Measurements from ENCODE around the gene MDFIC2. TPM values are rescaled to one million over a fixed set of nuclear protein-coding genes. Genes with fewer than 3 reads are reported as not detected.

The MDFIC2 gene
- total and polyA plus RNA-seq, 2 of the 13 experiments (the other 11 are each of a cell fraction or from before 2014, with no cell fraction given): not detected

DNA sequence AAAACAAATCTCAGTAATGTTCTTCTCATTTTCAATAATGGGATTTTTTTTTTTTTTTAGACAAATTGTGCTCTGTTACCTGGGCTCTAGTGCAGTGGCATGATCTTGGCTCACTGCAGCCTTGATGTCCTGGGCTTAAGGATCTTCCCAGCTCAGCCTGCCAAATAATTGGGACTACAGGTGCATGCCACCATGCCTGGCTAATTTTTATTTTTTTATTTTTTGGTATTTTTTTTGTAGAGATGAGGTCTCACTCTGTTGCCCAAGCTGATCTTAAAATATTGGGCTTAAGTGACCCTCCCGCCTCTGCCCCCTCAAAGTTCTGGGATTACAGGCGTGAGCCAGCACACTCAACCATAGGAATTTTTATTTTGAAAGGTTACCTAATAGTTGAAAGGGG, 126.2 kb downstream of the MDFIC2 start:
- BruUV-seq (replicated peaks): no TSS peak
- Histone ChIP-seq H2AFZ (ENCODE audit: low read length) (no peak overlapping the region), H3K4me2 (ENCODE audit: low read depth, low read length) (no peak overlapping the region), H3K27ac (ENCODE audit: extremely low read length, insufficient read depth, low read length) (no peak overlapping the region), H3K9ac (ENCODE audit: insufficient read depth, low read depth, low read length) (no peak overlapping the region), H3K4me3 (replicated peaks in 1 of 3; ENCODE audit: insufficient read depth in 1 of 3, low read depth in 2 of 3, low read length in 3 of 3) (no peak overlapping the region), H3K27me3 (ENCODE audit: control insufficient read depth in 1 of 2, insufficient read depth in 2 of 2, low read length in 2 of 2) (0 out of 5 replicates have a peak, but pooled peaks cover 1 to 6% of the 10 kb centered on the region in 2 experiments), H3K79me2 (ENCODE audit: insufficient read depth, low read length) (no peaks in the 10 kb centered on the region), H4K20me1 (ENCODE audit: insufficient read depth, low read length) (no peaks in the 10 kb centered on the region), H3K36me3 (replicated peaks in 1 of 2; ENCODE audit: control insufficient read depth in 1 of 2, insufficient read depth in 2 of 2, low read length in 2 of 2) (no peaks in the 10 kb centered on the region), H3K4me1 (ENCODE audit: insufficient read depth, low read length) (no peaks in the 10 kb centered on the region), H3K9me3 (ENCODE audit: low read length) (no peaks in the 10 kb centered on the region)
- in situ Hi-C loops (cut with HindIII; ENCODE audit: extremely low pct_ligation_motif_present, low pct_unique_long_range_greater_than_20kb): no loop called here
- no peak for FAIRE-seq
- intact Hi-C loops (cut with micrococcal nuclease; ENCODE audit: unreplicated experiment): no loop called here
- no peak for ATAC-seq
- WGBS (ENCODE audit: low lambda C conversion rate): 0% methylated on average over 2 of the region's 2 CpGs
- ChIA-PET POLR2A (no interaction called here), CTCF (ENCODE audit: low intra/inter-chr PET ratio, low total read pairs) (no interaction called here)
- no peak for DNase-seq (ENCODE audit: low spot score)
- TF ChIP-seq, protein P1, sequence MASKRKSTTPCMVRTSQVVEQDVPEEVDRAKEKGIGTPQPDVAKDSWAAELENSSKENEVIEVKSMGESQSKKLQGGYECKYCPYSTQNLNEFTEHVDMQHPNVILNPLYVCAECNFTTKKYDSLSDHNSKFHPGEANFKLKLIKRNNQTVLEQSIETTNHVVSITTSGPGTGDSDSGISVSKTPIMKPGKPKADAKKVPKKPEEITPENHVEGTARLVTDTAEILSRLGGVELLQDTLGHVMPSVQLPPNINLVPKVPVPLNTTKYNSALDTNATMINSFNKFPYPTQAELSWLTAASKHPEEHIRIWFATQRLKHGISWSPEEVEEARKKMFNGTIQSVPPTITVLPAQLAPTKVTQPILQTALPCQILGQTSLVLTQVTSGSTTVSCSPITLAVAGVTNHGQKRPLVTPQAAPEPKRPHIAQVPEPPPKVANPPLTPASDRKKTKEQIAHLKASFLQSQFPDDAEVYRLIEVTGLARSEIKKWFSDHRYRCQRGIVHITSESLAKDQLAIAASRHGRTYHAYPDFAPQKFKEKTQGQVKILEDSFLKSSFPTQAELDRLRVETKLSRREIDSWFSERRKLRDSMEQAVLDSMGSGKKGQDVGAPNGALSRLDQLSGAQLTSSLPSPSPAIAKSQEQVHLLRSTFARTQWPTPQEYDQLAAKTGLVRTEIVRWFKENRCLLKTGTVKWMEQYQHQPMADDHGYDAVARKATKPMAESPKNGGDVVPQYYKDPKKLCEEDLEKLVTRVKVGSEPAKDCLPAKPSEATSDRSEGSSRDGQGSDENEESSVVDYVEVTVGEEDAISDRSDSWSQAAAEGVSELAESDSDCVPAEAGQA (IDR thresholded peaks at IDR 0.05; ENCODE audit: low read depth): no peak
- TF ChIP-seq, protein P1 (CRISPR knock-in tag; IDR thresholded peaks at IDR 0.05; ENCODE audit: borderline replicate concordance): no peak
- TF ChIP-seq NR2F2 (IDR thresholded peaks at IDR 0.05; ENCODE audit: borderline replicate concordance, low read depth) (no peak), ZNF589 (CRISPR knock-in tag; conservative IDR thresholded peaks at IDR 0.05) (no peak), ZNF296 (CRISPR knock-in tag; conservative IDR thresholded peaks at IDR 0.05) (no peak), NR2F1 (CRISPR knock-in tag; IDR thresholded peaks at IDR 0.05) (no peak), ZNF83 (CRISPR knock-in tag; IDR thresholded peaks at IDR 0.05; ENCODE audit: borderline replicate concordance) (no peak)
- TF ChIP-seq, protein P2, sequence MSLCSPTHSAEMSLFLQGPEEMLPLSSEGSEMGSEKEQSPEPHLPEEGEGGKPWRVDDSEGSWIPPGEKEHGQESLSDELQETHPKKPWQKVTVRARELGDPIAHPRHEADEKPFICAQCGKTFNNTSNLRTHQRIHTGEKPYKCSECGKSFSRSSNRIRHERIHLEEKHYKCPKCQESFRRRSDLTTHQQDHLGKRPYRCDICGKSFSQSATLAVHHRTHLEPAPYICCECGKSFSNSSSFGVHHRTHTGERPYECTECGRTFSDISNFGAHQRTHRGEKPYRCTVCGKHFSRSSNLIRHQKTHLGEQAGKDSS (CRISPR knock-in tag; IDR thresholded peaks at IDR 0.05; ENCODE audit: borderline replicate concordance, low read depth): no peak
- TF ChIP-seq, protein P3, sequence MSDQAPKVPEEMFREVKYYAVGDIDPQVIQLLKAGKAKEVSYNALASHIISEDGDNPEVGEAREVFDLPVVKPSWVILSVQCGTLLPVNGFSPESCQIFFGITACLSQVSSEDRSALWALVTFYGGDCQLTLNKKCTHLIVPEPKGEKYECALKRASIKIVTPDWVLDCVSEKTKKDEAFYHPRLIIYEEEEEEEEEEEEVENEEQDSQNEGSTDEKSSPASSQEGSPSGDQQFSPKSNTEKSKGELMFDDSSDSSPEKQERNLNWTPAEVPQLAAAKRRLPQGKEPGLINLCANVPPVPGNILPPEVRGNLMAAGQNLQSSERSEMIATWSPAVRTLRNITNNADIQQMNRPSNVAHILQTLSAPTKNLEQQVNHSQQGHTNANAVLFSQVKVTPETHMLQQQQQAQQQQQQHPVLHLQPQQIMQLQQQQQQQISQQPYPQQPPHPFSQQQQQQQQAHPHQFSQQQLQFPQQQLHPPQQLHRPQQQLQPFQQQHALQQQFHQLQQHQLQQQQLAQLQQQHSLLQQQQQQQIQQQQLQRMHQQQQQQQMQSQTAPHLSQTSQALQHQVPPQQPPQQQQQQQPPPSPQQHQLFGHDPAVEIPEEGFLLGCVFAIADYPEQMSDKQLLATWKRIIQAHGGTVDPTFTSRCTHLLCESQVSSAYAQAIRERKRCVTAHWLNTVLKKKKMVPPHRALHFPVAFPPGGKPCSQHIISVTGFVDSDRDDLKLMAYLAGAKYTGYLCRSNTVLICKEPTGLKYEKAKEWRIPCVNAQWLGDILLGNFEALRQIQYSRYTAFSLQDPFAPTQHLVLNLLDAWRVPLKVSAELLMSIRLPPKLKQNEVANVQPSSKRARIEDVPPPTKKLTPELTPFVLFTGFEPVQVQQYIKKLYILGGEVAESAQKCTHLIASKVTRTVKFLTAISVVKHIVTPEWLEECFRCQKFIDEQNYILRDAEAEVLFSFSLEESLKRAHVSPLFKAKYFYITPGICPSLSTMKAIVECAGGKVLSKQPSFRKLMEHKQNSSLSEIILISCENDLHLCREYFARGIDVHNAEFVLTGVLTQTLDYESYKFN (CRISPR knock-in tag; conservative IDR thresholded peaks at IDR 0.05): no peak
- TF ChIP-seq, protein P4, sequence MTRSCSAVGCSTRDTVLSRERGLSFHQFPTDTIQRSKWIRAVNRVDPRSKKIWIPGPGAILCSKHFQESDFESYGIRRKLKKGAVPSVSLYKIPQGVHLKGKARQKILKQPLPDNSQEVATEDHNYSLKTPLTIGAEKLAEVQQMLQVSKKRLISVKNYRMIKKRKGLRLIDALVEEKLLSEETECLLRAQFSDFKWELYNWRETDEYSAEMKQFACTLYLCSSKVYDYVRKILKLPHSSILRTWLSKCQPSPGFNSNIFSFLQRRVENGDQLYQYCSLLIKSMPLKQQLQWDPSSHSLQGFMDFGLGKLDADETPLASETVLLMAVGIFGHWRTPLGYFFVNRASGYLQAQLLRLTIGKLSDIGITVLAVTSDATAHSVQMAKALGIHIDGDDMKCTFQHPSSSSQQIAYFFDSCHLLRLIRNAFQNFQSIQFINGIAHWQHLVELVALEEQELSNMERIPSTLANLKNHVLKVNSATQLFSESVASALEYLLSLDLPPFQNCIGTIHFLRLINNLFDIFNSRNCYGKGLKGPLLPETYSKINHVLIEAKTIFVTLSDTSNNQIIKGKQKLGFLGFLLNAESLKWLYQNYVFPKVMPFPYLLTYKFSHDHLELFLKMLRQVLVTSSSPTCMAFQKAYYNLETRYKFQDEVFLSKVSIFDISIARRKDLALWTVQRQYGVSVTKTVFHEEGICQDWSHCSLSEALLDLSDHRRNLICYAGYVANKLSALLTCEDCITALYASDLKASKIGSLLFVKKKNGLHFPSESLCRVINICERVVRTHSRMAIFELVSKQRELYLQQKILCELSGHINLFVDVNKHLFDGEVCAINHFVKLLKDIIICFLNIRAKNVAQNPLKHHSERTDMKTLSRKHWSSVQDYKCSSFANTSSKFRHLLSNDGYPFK (CRISPR knock-in tag; IDR thresholded peaks at IDR 0.05; ENCODE audit: borderline replicate concordance): no peak
